Breast epithelium (tissue), 3 donors: Measurements from ENCODE around the gene TMEM217.

Experiments used
- POLR2A ChIP-seq: fragments of 450-650 bp; IDR thresholded peaks from one replicate; pipeline ENCODE4 v1.6.1; 2016; ENCODE audit warnings: antibody characterized with exemption, mild to moderate bottlenecking, moderate library complexity
- POLR2AphosphoS5 ChIP-seq, 3 donors: sonication (generic); formaldehyde crosslinking; IDR thresholded peaks; one replicate each; pipeline ENCODE4 v1.6.1; 2017; ENCODE audit warnings: antibody characterized with exemption in 3 of 3
- TF ChIP-seq, protein P1 (sequence below), 3 donors: fragments of 450-650 bp; IDR thresholded peaks; one replicate each; pipeline ENCODE4 v1.5.1; 2016 to 2017; ENCODE audit warnings: antibody characterized with exemption in 3 of 3, mild to moderate bottlenecking in 3 of 3, moderate library complexity in 3 of 3

DNA sequence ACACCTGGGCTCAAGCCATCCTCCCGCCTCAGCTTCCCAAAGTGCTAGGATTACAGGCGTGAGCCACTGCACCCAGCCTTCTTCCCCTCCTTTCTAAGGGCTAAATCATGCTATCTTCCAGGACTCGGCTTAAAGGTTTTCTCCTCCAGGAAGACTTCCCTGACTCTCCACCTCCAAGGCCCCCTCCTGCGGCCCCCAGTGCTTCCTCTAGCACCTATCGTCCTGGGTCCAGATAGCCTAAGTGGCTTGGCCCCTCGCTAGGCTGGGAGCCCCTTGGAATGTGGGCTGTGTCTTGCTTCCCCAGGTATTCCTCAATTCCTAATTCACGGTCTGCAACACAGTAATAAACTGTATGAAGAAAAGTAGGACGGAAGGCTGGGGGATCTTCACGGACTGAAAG is 51.3 kb downstream of the TMEM217 start:
- TF ChIP-seq, protein P1, sequence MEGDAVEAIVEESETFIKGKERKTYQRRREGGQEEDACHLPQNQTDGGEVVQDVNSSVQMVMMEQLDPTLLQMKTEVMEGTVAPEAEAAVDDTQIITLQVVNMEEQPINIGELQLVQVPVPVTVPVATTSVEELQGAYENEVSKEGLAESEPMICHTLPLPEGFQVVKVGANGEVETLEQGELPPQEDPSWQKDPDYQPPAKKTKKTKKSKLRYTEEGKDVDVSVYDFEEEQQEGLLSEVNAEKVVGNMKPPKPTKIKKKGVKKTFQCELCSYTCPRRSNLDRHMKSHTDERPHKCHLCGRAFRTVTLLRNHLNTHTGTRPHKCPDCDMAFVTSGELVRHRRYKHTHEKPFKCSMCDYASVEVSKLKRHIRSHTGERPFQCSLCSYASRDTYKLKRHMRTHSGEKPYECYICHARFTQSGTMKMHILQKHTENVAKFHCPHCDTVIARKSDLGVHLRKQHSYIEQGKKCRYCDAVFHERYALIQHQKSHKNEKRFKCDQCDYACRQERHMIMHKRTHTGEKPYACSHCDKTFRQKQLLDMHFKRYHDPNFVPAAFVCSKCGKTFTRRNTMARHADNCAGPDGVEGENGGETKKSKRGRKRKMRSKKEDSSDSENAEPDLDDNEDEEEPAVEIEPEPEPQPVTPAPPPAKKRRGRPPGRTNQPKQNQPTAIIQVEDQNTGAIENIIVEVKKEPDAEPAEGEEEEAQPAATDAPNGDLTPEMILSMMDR (IDR thresholded peaks at IDR 0.05), result no peak
- TF ChIP-seq POLR2A (no peak), POLR2AphosphoS5 (IDR thresholded peaks at IDR 0.05) (no peak)
